Measurements from ENCODE around the gene GCK. TPM values are rescaled to one million over a fixed set of nuclear protein-coding genes. Genes with fewer than 3 reads are reported as not detected.

The GCK gene
- total RNA-seq, 2 experiments from 2014 or later, result 0.16 TPM; not detected in 1

DNA sequence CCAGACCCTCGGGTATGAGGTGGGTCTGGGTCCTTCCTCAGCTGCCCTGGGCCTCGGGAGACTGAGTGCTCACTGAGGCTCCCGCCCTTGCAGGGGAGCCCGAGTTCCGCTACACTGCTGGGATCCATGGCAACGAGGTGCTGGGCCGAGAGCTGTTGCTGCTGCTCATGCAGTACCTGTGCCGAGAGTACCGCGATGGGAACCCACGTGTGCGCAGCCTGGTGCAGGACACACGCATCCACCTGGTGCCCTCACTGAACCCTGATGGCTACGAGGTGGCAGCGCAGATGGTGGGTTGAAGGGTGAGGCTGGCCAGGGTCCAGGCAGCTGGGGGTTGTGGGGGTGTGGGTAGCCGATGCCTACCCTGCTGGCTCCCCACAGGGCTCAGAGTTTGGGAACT is 77.5 kb downstream of the GCK start:
- ChIA-PET CTCF (ENCODE audit: unreplicated experiment) (interaction anchor here (0.6 kb wide), 1 partner anchor 639 kb away, joined by 5 read pairs; no protein-coding TSS in a partner anchor), POLR2A (interaction anchor here (1.3 kb wide), 1 partner anchor 14 kb away, joined by 3 read pairs; no protein-coding TSS in a partner anchor)
- Histone ChIP-seq H4K20me1 (ENCODE audit: insufficient read depth, low read length) (no peaks in the 10 kb centered on the region), H3K27ac (ENCODE audit: low read depth, low read length, poor library complexity, severe bottlenecking) (no peak overlapping the region), H3K4me3 (ENCODE audit: low read depth, low read length, poor library complexity, severe bottlenecking) (no peak overlapping the region), H3K4me1 (ENCODE audit: insufficient read depth, low read length, poor library complexity, severe bottlenecking) (peaks cover 10% of the 10 kb centered on the region), H3K4me2 (ENCODE audit: low read length) (no peak overlapping the region), H3K9me3 (ENCODE audit: low read length) (no peaks in the 10 kb centered on the region), H3K9me2 (ENCODE audit: insufficient read depth, low read length) (no peaks in the 10 kb centered on the region), H3K79me2 (ENCODE audit: insufficient read depth, low read depth, low read length) (no peaks in the 10 kb centered on the region), H3K36me3 (ENCODE audit: insufficient read depth, low read length) (peaks cover 60% of the 10 kb centered on the region), H2AFZ (ENCODE audit: low read length) (no peak overlapping the region)
- no TSS peak for BruUV-seq (replicated peaks)
- peak; percentile 41 for DNase-seq (ENCODE audit: low spot score)
- intact Hi-C loops (cut with micrococcal nuclease; ENCODE audit: unreplicated experiment), result no loop called here
- TF ChIP-seq, protein P1, sequence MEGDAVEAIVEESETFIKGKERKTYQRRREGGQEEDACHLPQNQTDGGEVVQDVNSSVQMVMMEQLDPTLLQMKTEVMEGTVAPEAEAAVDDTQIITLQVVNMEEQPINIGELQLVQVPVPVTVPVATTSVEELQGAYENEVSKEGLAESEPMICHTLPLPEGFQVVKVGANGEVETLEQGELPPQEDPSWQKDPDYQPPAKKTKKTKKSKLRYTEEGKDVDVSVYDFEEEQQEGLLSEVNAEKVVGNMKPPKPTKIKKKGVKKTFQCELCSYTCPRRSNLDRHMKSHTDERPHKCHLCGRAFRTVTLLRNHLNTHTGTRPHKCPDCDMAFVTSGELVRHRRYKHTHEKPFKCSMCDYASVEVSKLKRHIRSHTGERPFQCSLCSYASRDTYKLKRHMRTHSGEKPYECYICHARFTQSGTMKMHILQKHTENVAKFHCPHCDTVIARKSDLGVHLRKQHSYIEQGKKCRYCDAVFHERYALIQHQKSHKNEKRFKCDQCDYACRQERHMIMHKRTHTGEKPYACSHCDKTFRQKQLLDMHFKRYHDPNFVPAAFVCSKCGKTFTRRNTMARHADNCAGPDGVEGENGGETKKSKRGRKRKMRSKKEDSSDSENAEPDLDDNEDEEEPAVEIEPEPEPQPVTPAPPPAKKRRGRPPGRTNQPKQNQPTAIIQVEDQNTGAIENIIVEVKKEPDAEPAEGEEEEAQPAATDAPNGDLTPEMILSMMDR (conservative IDR thresholded peaks at IDR 0.05; ENCODE audit: low read length), result no peak
- TF ChIP-seq EZH2phosphoT487 (IDR thresholded peaks at IDR 0.05; ENCODE audit: borderline replicate concordance, low read depth, low read length), result no peak

DNA sequence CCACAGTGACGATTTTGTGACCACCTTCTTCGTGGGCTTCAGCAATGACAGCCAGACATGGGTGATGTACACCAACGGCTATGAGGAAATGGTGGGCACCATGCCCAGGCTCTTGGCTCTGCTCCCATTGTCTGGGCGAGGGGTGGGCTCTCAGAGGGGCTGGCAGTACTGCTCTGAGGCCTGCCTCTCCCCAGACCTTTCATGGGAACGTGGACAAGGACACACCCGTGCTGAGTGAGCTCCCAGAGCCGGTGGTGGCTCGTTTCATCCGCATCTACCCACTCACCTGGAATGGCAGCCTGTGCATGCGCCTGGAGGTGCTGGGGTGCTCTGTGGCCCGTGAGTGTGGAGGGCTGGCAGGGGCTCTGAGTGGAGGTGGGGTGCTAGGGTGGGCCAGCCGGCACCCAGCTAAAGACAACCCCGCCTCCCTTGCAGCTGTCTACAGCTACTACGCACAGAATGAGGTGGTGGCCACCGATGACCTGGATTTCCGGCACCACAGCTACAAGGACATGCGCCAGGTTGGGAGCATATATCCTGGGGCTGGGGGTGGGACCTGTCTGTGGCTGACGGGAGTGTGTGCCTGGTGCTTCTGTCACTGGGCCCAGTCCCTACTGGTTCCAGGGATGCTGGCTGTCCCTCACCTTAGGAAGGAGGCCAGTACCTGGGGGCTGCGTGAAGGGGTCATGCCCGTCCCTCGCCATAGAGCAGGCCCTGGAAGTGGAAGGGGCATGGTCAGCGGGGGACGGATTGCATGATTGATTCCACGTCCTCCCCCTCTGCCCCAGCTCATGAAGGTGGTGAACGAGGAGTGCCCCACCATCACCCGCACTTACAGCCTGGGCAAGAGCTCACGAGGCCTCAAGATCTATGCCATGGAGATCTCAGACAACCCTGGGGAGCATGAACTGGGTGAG is 78.3 kb downstream of the GCK start:
- Histone ChIP-seq H3K4me1 (ENCODE audit: insufficient read depth, low read length, poor library complexity, severe bottlenecking) (peaks cover 13% of the 10 kb centered on the region), H2AFZ (ENCODE audit: low read length) (no peak overlapping the region), H3K9me2 (ENCODE audit: insufficient read depth, low read length) (no peaks in the 10 kb centered on the region), H3K27ac (ENCODE audit: low read depth, low read length, poor library complexity, severe bottlenecking) (no peak overlapping the region), H4K20me1 (ENCODE audit: insufficient read depth, low read length) (no peaks in the 10 kb centered on the region), H3K79me2 (ENCODE audit: insufficient read depth, low read depth, low read length) (no peaks in the 10 kb centered on the region), H3K9me3 (ENCODE audit: low read length) (no peaks in the 10 kb centered on the region), H3K4me2 (ENCODE audit: low read length) (no peak overlapping the region), H3K36me3 (ENCODE audit: insufficient read depth, low read length) (peaks cover 52% of the 10 kb centered on the region), H3K4me3 (ENCODE audit: low read depth, low read length, poor library complexity, severe bottlenecking) (no peak overlapping the region)
- DNase-seq (ENCODE audit: low spot score), result no peak
- BruUV-seq (replicated peaks), result no TSS peak
- CTCF ChIA-PET (ENCODE audit: unreplicated experiment), result interaction anchor here (0.5 to 0.6 kb wide), 2 partner anchors 10 to 640 kb away, joined by 4 to 5 read pairs; no protein-coding TSS in a partner anchor
- POLR2A ChIA-PET, result interaction anchor here (1.3 kb wide), 1 partner anchor 14 kb away, joined by 3 read pairs; no protein-coding TSS in a partner anchor
- no peak for TF ChIP-seq EZH2phosphoT487 (IDR thresholded peaks at IDR 0.05; ENCODE audit: borderline replicate concordance, low read depth, low read length)
- TF ChIP-seq, protein P1 (conservative IDR thresholded peaks at IDR 0.05; ENCODE audit: low read length), result no peak
- intact Hi-C loops (cut with micrococcal nuclease; ENCODE audit: unreplicated experiment), result no loop called here

DNA sequence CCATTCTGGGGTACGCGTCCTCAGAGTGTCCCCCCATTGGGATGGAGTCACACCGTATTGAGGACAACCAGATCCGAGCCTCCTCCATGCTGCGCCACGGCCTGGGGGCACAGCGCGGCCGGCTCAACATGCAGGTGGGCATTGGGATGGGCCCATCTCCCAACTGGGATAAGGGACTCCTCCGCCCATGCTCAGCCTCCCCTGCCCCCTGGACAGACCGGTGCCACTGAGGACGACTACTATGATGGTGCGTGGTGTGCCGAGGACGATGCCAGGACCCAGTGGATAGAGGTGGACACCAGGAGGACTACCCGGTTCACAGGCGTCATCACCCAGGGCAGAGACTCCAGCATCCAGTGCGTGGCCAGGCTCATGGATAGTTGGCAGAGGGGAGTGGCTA is 79.2 kb downstream of the GCK start:
- intact Hi-C loops (cut with micrococcal nuclease; ENCODE audit: unreplicated experiment), result no loop called here
- DNase-seq (ENCODE audit: low spot score), result no peak
- Histone ChIP-seq H3K9me2 (ENCODE audit: insufficient read depth, low read length) (no peaks in the 10 kb centered on the region), H3K27ac (ENCODE audit: low read depth, low read length, poor library complexity, severe bottlenecking) (no peak overlapping the region), H3K36me3 (ENCODE audit: insufficient read depth, low read length) (peaks cover 42% of the 10 kb centered on the region), H3K79me2 (ENCODE audit: insufficient read depth, low read depth, low read length) (no peaks in the 10 kb centered on the region), H3K4me1 (ENCODE audit: insufficient read depth, low read length, poor library complexity, severe bottlenecking) (peaks cover 22% of the 10 kb centered on the region), H3K4me3 (ENCODE audit: low read depth, low read length, poor library complexity, severe bottlenecking) (no peak overlapping the region), H3K9me3 (ENCODE audit: low read length) (no peaks in the 10 kb centered on the region), H4K20me1 (ENCODE audit: insufficient read depth, low read length) (no peaks in the 10 kb centered on the region), H2AFZ (ENCODE audit: low read length) (no peak overlapping the region), H3K4me2 (ENCODE audit: low read length) (no peak overlapping the region)
- BruUV-seq (replicated peaks), result no TSS peak
- ChIA-PET CTCF (ENCODE audit: unreplicated experiment) (no interaction called here), POLR2A (no interaction called here)
- TF ChIP-seq, protein P1 (conservative IDR thresholded peaks at IDR 0.05; ENCODE audit: low read length), result no peak
- no peak for TF ChIP-seq EZH2phosphoT487 (IDR thresholded peaks at IDR 0.05; ENCODE audit: borderline replicate concordance, low read depth, low read length)

Measured in OCI-LY7 (cell line).